HCT116 (cell line): ENCODE measurements around the gene GPRC5C. TPM values are rescaled to one million over a fixed set of nuclear protein-coding genes. Genes with fewer than 3 reads are reported as not detected.

Experiments
- ATAC-seq: fragments of 200-7000 bp; cut with Tn5 transposase; 2 replicates; pipeline ENCODE4 v1.9.1; 2020; ENCODE audit warnings: mild to moderate bottlenecking, moderate library complexity
- BruUV-seq: library from RNA; stranded (reverse); fragments of 400-500 nt; replicated peaks from 2 replicates; lab custom pipeline; 2021; lab: Mats Ljungman, UMichigan
- CTCF ChIA-PET: fragments of 300-600 bp; sonication (Branson Sonifier 250); formaldehyde crosslinking; loops from one replicate; lab custom pipeline; 2021; ENCODE audit warnings: antibody characterized with exemption; lab: Charles Lee
- POLR2A ChIA-PET: fragments of 300-600, 350-600 bp; sonication (Branson Sonifier 250); formaldehyde crosslinking; loops from one replicate; lab custom pipeline; 2021; ENCODE audit warnings: antibody characterized with exemption; lab: Charles Lee
- RAD21 ChIA-PET, 2 experiments: fragments of 300-600 bp; sonication (Branson Sonifier 250); formaldehyde crosslinking; loops; one replicate each; lab custom pipeline; 2023; ENCODE audit warnings: low total read pairs in 2 of 2; ENCODE audit not compliant: uncharacterized antibody in 2 of 2, unreplicated experiment in 2 of 2, low non-redundant PET in 1 of 2; lab: Charles Lee
- DNase-seq: peaks from one replicate; pipeline ENCODE4 v3.0.0-alpha.2; 2010; ENCODE audit warnings: low read depth, low spot score
- H2AFZ ChIP-seq: fragments of 200-600 bp; shearing (Covaris generic), sonication (generic); 2 replicates; pipeline ENCODE4 v1.6.1; 2017; ENCODE audit warnings: low read depth, mixed run types, mixed read lengths, antibody characterized with exemption, low read length; ENCODE audit not compliant: poor library complexity, severe bottlenecking
- H3K27ac ChIP-seq: 2 replicates; pipeline ENCODE4 v1.5.1; 2012; ENCODE audit warnings: low read depth, low read length
- H3K27me3 ChIP-seq: fragments of 200-600 bp; sonication (generic); 2 replicates; pipeline ENCODE4 v1.6.1; 2016; ENCODE audit warnings: mixed run types, low read length, mixed read lengths; ENCODE audit not compliant: insufficient read depth
- H3K36me3 ChIP-seq, 2 experiments: fragments of 200-500 bp in 1 of 2; fragments of 200-600 bp in 1 of 2; sonication (Bioruptor generic) in 1 of 2; sonication (generic) in 1 of 2; 2 replicates each; pipeline versions ENCODE4 v1.5.1 to v1.6.1; 2014 to 2016; ENCODE audit warnings: low read length in 2 of 2, inconsistent platforms in 1 of 2, mixed read lengths in 1 of 2, mixed run types in 1 of 2; ENCODE audit not compliant: insufficient read depth in 2 of 2, control insufficient read depth in 1 of 2
- H3K4me1 ChIP-seq, 2 experiments: fragments of 200-600 bp in 1 of 2; sonication (generic) in 1 of 2; 2 replicates each; pipeline versions ENCODE4 v1.5.1 to v1.6.1; 2012 to 2017; ENCODE audit warnings: low read length in 2 of 2, inconsistent platforms in 1 of 2, mild to moderate bottlenecking in 1 of 2, mixed read lengths in 1 of 2, mixed run types in 1 of 2, moderate library complexity in 1 of 2; ENCODE audit not compliant: insufficient read depth in 2 of 2, control insufficient read depth in 1 of 2
- H3K4me2 ChIP-seq: fragments of 200-600 bp; sonication (generic); 2 replicates; pipeline ENCODE4 v1.6.1; 2017; ENCODE audit warnings: mixed run types, low read length, mixed read lengths
- H3K4me3 ChIP-seq, 2 experiments: fragments of 200-600 bp in 1 of 2; sonication (generic) in 1 of 2; replicated peaks in 1 of 2; 2 replicates each; pipeline ENCODE4 v1.5.1; 2011 to 2016; ENCODE audit warnings: low read length in 2 of 2, control low read depth in 1 of 2, low read depth in 1 of 2, mild to moderate bottlenecking in 1 of 2, mixed read lengths in 1 of 2, mixed run types in 1 of 2
- H3K79me2 ChIP-seq: fragments of 200-600 bp; sonication (generic); 2 replicates; pipeline ENCODE4 v1.6.1; 2017; ENCODE audit warnings: mild to moderate bottlenecking, mixed run types, low read length, moderate library complexity, mixed read lengths; ENCODE audit not compliant: insufficient read depth
- H3K9ac ChIP-seq: fragments of 200-600 bp; sonication (generic); 2 replicates; pipeline ENCODE4 v1.6.1; 2016; ENCODE audit warnings: low read length, mixed read lengths
- H3K9me2 ChIP-seq: fragments of 200-600 bp; sonication (generic), shearing (Covaris generic); 2 replicates; pipeline ENCODE4 v1.6.1; 2017; ENCODE audit warnings: mixed run types, mild to moderate bottlenecking, moderate library complexity; ENCODE audit not compliant: insufficient read depth
- H3K9me3 ChIP-seq, 2 experiments: fragments of 200-500 bp in 1 of 2; fragments of 200-600 bp in 1 of 2; sonication (Bioruptor generic) in 1 of 2; sonication (generic) in 1 of 2; 2 replicates each; pipeline ENCODE4 v1.6.1; 2014 to 2017; ENCODE audit warnings: low read length in 2 of 2, mixed read lengths in 2 of 2, inconsistent platforms in 1 of 2, low read depth in 1 of 2, mild to moderate bottlenecking in 1 of 2, mixed run types in 1 of 2, moderate library complexity in 1 of 2; ENCODE audit not compliant: control insufficient read depth in 1 of 2, insufficient read depth in 1 of 2
- H4K20me1 ChIP-seq: fragments of 200-600 bp; sonication (generic), shearing (Covaris generic); 2 replicates; pipeline ENCODE4 v1.6.1; 2017; ENCODE audit warnings: mixed run types, mild to moderate bottlenecking, moderate library complexity; ENCODE audit not compliant: insufficient read depth
- CBX3 ChIP-seq: IDR thresholded peaks from 2 replicates; pipeline ENCODE4 v1.6.1; 2012; ENCODE audit warnings: low read depth
- CEBPB ChIP-seq: IDR thresholded peaks from 2 replicates; pipeline ENCODE4 v1.6.1; 2012; ENCODE audit warnings: low read depth
- CTCF ChIP-seq, 3 experiments: fragments of 200-600 bp in 1 of 3; sonication (generic) in 1 of 3; IDR thresholded peaks in 2 of 3; conservative IDR thresholded peaks in 1 of 3; 2 replicates each; pipeline ENCODE4 v1.5.1; 2012 to 2017; ENCODE audit warnings: low read depth in 2 of 3, low read length in 2 of 3, antibody characterized with exemption in 1 of 3, borderline replicate concordance in 1 of 3, control low read depth in 1 of 3, mild to moderate bottlenecking in 1 of 3, mixed read lengths in 1 of 3, mixed run types in 1 of 3, moderate library complexity in 1 of 3; ENCODE audit not compliant: insufficient read depth in 1 of 3
- ELF1 ChIP-seq: IDR thresholded peaks from 2 replicates; pipeline ENCODE4 v1.6.1; 2012; ENCODE audit warnings: low read depth, borderline replicate concordance
- EZH2 ChIP-seq: fragments of 200-600 bp; sonication (generic); IDR thresholded peaks from 2 replicates; pipeline ENCODE4 v1.6.1; 2017; ENCODE audit warnings: antibody characterized with exemption, mixed run types
- EZH2phosphoT487 ChIP-seq: fragments of 200-600 bp; IDR thresholded peaks from 2 replicates; pipeline ENCODE4 v1.6.1; 2018; ENCODE audit warnings: antibody characterized with exemption, borderline replicate concordance
- FOSL1 ChIP-seq: IDR thresholded peaks from 2 replicates; pipeline ENCODE4 v1.6.1; 2012; ENCODE audit warnings: low read depth
- POLR2A ChIP-seq: IDR thresholded peaks from 2 replicates; pipeline ENCODE4 v1.7.0; 2011; ENCODE audit warnings: borderline replicate concordance; ENCODE audit not compliant: insufficient read depth, insufficient read length; ENCODE audit errors: extremely low read depth
- POLR2AphosphoS5 ChIP-seq: IDR thresholded peaks from 2 replicates; pipeline ENCODE4 v1.6.1; 2011; ENCODE audit warnings: mild to moderate bottlenecking, low read depth, low read length, moderate library complexity
- RAD21 ChIP-seq: IDR thresholded peaks from 2 replicates; pipeline ENCODE4 v1.6.1; 2012; ENCODE audit warnings: low read depth, mild to moderate bottlenecking
- SIN3A ChIP-seq: IDR thresholded peaks from 2 replicates; pipeline ENCODE4 v1.6.1; 2012; ENCODE audit warnings: low read depth
- SP1 ChIP-seq: IDR thresholded peaks from 2 replicates; pipeline ENCODE4 v1.6.1; 2012; ENCODE audit warnings: low read depth
- SRF ChIP-seq: IDR thresholded peaks from 2 replicates; pipeline ENCODE4 v1.6.1; 2012; ENCODE audit warnings: low read depth
- TCF7L2 ChIP-seq: IDR thresholded peaks from 2 replicates; pipeline ENCODE4 v1.7.0; 2011; ENCODE audit warnings: borderline replicate concordance, inconsistent platforms; ENCODE audit not compliant: insufficient read depth, insufficient read length; ENCODE audit errors: extremely low read depth
- YY1 ChIP-seq: IDR thresholded peaks from 2 replicates; pipeline ENCODE4 v1.6.1; 2011; ENCODE audit warnings: low read length, low read depth, moderate library complexity, mild to moderate bottlenecking; ENCODE audit not compliant: insufficient replicate concordance; ENCODE audit errors: extremely low read depth
- ZBTB33 ChIP-seq: IDR thresholded peaks from 2 replicates; pipeline ENCODE4 v1.6.1; 2011; ENCODE audit warnings: mild to moderate bottlenecking, low read length, moderate library complexity; ENCODE audit not compliant: insufficient replicate concordance; ENCODE audit errors: extremely low read depth
- ZFX ChIP-seq: fragments of 450-650 bp; IDR thresholded peaks from 2 replicates; pipeline ENCODE4 v1.6.1; 2017
- intact Hi-C: fragments of 100-400 bp; cut with micrococcal nuclease; formaldehyde crosslinking; loops from 2 replicates; pipeline ENCODE4 v1.10.0; 2022
- total RNA-seq: library from RNA; stranded (reverse); gene quantifications from one replicate; pipeline ENCODE4 v1.2.1, GENCODE V29; 2021; ENCODE audit not compliant: unreplicated experiment

GPRC5C gene
- total RNA-seq, 1 experiment from 2014 or later = 54.4 TPM

GRCh38 chr17:74478420-74479100 is 46.7 kb downstream of the GPRC5C start:
- RAD21 ChIA-PET = no interaction called here
- Histone ChIP-seq H2AFZ (no peak overlapping the region), H3K4me3 (no peak overlapping the region), H3K4me1 (no peaks in the 10 kb centered on the region), H3K27ac (no peak overlapping the region), H3K9me2 (no peaks in the 10 kb centered on the region), H4K20me1 (no peaks in the 10 kb centered on the region), H3K9me3 (peaks cover 4 to 12% of the 10 kb centered on the region in 2 experiments; a peak in 2 of 4 replicates), H3K4me2 (no peak overlapping the region), H3K9ac (no peak overlapping the region), H3K36me3 (no peaks in the 10 kb centered on the region), H3K79me2 (no peaks in the 10 kb centered on the region), H3K27me3 (peaks cover 22% of the 10 kb centered on the region)
- TF ChIP-seq CBX3 (no peak), SP1 (no peak), TCF7L2 (no peak), RAD21 (no peak), POLR2AphosphoS5 (no peak), POLR2A (no peak), FOSL1 (no peak), EZH2phosphoT487 (no peak), CEBPB (no peak), EZH2 (no peak), SIN3A (no peak), YY1 (no peak), SRF (no peak), CTCF (IDR thresholded peaks at IDR 0.05 in 2 of 3, conservative IDR thresholded peaks at IDR 0.05 in 1 of 3; ENCODE audit: borderline replicate concordance in 1 of 3, insufficient read depth in 1 of 3, low read depth in 2 of 3, low read length in 2 of 3) (no peak), ZBTB33 (no peak), ZFX (no peak), ELF1 (no peak)
- DNase-seq = no peak
- BruUV-seq = no TSS peak
- ATAC-seq = no peak
- intact Hi-C loops = no loop called here
- CTCF ChIA-PET = interaction anchor here (1.4 kb wide), 1 partner anchor 99 kb away, joined by 3 read pairs; no protein-coding TSS in a partner anchor
- POLR2A ChIA-PET = no interaction called here
